Transverse colon (tissue), 4 donors: ENCODE results near the gene DNER. TPM values are rescaled to one million over a fixed set of nuclear protein-coding genes. Genes with fewer than 3 reads are reported as not detected.
"Not testable (repeated sequence)": the region's sequence is repeated elsewhere in the genome, so short reads cannot be mapped to it uniquely, and the experiment has no call there.

Experiments
- DNase-seq: peaks from one replicate; pipeline ENCODE4 v3.0.0-alpha.2; 2019
- H3K27ac ChIP-seq, 4 donors: fragments of 200-600 bp; sonication (generic); 2 replicates each; pipeline ENCODE4 v1.5.1; 2016 to 2018; ENCODE audit warnings: inconsistent platforms in 4 of 4
- H3K27me3 ChIP-seq: fragments of 200-600 bp; sonication (generic); 2 replicates; pipeline ENCODE4 v1.5.1; 2017; ENCODE audit warnings: inconsistent platforms
- H3K36me3 ChIP-seq, 4 donors: fragments of 200-600 bp; sonication (generic); 2 replicates each; pipeline ENCODE4 v1.5.1; 2017 to 2019; ENCODE audit warnings: inconsistent platforms in 4 of 4
- H3K4me1 ChIP-seq, 4 donors: fragments of 200-600 bp; sonication (generic); 2 replicates each; pipeline ENCODE4 v1.5.1; 2017 to 2020; ENCODE audit warnings: inconsistent platforms in 4 of 4
- H3K4me3 ChIP-seq, 4 donors: fragments of 200-600 bp; sonication (generic); 1 replicate in 1 of 4; 2 replicates in 3 of 4; pipeline versions ENCODE4 v1.5.1 to v1.6.1; 2017 to 2019; ENCODE audit warnings: inconsistent platforms in 4 of 4
- H3K9me3 ChIP-seq, 2 donors: fragments of 200-600 bp; sonication (generic); 2 replicates each; pipeline ENCODE4 v1.5.1; 2017 to 2019; ENCODE audit warnings: inconsistent platforms in 2 of 2
- EP300 ChIP-seq: sonication (generic); formaldehyde crosslinking; IDR thresholded peaks from one replicate; pipeline ENCODE4 v1.6.1; 2017; ENCODE audit warnings: antibody characterized with exemption, low read depth
- POLR2A ChIP-seq: fragments of 450-650 bp; IDR thresholded peaks from one replicate; pipeline ENCODE4 v1.6.1; 2016; ENCODE audit warnings: antibody characterized with exemption, mild to moderate bottlenecking, moderate library complexity
- POLR2AphosphoS5 ChIP-seq, 3 donors: sonication (generic); formaldehyde crosslinking; IDR thresholded peaks; one replicate each; pipeline ENCODE4 v1.6.1; 2016; ENCODE audit warnings: antibody characterized with exemption in 3 of 3
- WGBS, 2 donors: methylation state at CpG; one replicate each; pipeline ENCODE4 v1.1.5; 2018; ENCODE audit warnings: low coverage in 1 of 2; 5-methylcytosine and 5-hydroxymethylcytosine counted together
- in situ Hi-C, 4 donors: fragments of 200-750 bp; cut with MboI; loops; one replicate each; pipeline versions ENCODE4 v1.15.0 to v1.15.1; 2017; ENCODE audit warnings: low sequenced_read_pairs in 3 of 4, low pct_ligation_motif_present in 1 of 4, low pct_unique_long_range_greater_than_20kb in 1 of 4
- intact Hi-C: fragments of 100-400 bp; cut with DNase I; formaldehyde crosslinking; loops from one replicate; pipeline ENCODE4 v1.15.1; 2023; ENCODE audit warnings: low total_unique reads
- total RNA-seq, 4 donors: library from RNA; depleted of rRNA; stranded (reverse); fragments of >200 nt; gene quantifications; one replicate each; pipeline ENCODE4 v1.1.0, GENCODE V29; 2016
- TF ChIP-seq, protein P1 (sequence below), 5 experiments: fragments of 200-600 bp in 3 of 5; fragments of 450-650 bp in 2 of 5; sonication (generic) in 3 of 5; IDR thresholded peaks; 1 replicate in 2 of 5; 2 replicates in 3 of 5; pipeline ENCODE4 v1.5.1; 2016 to 2017; ENCODE audit warnings: antibody characterized with exemption in 5 of 5, inconsistent platforms in 3 of 5, mild to moderate bottlenecking in 2 of 5, moderate library complexity in 1 of 5

DNER gene
- total RNA-seq, 4 donors from 2014 or later: 1.9 to 4.9 (median 2.5) TPM

DNA sequence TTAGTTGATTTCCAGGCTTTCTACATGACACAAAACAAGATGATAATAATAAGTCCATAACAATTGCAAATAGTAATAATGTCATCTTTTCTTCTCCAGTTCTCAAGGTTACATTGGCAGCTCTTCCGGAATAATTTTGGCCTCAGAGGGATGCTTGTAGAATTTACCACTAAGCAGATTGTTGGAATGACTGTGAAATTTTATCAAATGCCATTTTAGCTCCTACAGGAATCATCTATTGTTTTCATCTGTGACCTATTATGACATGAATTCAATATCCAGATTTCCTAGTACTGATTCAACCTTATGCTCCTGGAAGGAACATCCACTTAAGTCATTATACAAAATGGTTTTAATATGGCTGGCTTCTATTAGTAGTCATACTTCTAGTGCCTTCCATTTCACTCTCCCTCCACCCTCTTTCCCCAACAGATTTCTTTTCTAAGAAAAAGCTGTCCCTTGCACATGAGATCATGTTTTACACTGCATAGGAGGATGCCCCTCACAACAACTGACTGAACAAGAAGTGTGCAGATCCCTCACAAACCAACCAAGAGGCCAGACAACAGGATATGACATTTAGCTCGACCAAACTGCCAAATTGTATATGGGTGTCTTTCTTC lies 200.0 kb downstream of the DNER start:
- 74 to 77% methylated on average over 2 of the region's 2 CpGs for WGBS, 2 donors
- intact Hi-C loops (no loop called here), in situ Hi-C loops (no loop called here)
- Histone ChIP-seq H3K27me3 (no peaks in the 10 kb centered on the region), H3K4me3 (no peak overlapping the region), H3K4me1 (no peaks in the 10 kb centered on the region), H3K36me3 (no peaks in the 10 kb centered on the region), H3K27ac (no peak overlapping the region), H3K9me3 (no peaks in the 10 kb centered on the region)
- DNase-seq: no peak
- no peak for TF ChIP-seq EP300
- no peak for TF ChIP-seq POLR2AphosphoS5 (IDR thresholded peaks at IDR 0.05)
- no peak for TF ChIP-seq POLR2A
- TF ChIP-seq, protein P1, sequence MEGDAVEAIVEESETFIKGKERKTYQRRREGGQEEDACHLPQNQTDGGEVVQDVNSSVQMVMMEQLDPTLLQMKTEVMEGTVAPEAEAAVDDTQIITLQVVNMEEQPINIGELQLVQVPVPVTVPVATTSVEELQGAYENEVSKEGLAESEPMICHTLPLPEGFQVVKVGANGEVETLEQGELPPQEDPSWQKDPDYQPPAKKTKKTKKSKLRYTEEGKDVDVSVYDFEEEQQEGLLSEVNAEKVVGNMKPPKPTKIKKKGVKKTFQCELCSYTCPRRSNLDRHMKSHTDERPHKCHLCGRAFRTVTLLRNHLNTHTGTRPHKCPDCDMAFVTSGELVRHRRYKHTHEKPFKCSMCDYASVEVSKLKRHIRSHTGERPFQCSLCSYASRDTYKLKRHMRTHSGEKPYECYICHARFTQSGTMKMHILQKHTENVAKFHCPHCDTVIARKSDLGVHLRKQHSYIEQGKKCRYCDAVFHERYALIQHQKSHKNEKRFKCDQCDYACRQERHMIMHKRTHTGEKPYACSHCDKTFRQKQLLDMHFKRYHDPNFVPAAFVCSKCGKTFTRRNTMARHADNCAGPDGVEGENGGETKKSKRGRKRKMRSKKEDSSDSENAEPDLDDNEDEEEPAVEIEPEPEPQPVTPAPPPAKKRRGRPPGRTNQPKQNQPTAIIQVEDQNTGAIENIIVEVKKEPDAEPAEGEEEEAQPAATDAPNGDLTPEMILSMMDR (IDR thresholded peaks at IDR 0.05): no peak

DNA sequence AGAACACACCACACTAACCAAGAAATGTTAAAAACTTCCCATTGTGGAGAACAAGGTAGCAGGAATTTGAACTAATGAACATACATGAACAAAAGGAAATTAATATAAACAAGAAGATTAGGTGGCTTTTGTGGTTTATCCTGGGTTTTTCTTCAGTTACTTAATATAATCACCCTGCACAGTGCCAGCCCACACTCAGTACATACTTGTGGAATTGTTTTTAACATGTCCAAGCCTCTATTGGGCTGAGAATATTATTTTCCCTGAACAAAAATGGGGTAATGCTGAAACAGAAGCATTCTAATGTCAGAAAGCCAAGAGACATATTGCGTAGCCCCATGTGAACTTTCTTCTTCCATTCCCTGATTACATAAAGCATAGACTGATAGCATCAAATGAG lies 202.8 kb downstream of the DNER start:
- Histone ChIP-seq H3K9me3 (no peaks in the 10 kb centered on the region), H3K27ac (no peak overlapping the region), H3K4me3 (no peak overlapping the region), H3K27me3 (no peaks in the 10 kb centered on the region), H3K36me3 (no peaks in the 10 kb centered on the region), H3K4me1 (no peaks in the 10 kb centered on the region)
- in situ Hi-C loops (no loop called here), intact Hi-C loops (no loop called here)
- TF ChIP-seq, protein P1 (IDR thresholded peaks at IDR 0.05): no peak
- TF ChIP-seq POLR2AphosphoS5 (IDR thresholded peaks at IDR 0.05) (no peak), EP300 (no peak)
- WGBS, 2 donors: 91 to 100% methylated on average over 1 of the region's 1 CpG
- no peak for DNase-seq

DNA sequence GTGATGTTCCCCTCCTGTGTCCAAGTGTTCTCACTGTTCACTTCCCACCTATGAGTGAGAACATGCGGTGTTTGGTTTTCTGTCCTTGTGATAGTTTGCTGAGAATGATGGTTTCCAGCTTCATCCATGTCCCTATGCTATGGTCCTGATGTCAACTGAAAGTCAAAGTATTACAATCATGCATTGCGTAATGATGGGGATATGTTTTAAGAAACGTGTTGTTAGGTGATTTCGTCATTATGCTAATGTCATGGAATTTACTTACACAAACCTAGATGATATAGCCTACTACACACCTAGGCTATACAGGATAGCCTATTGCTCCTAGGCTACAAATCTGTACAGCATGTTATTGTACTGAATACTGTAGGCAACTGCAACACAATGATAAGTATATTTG lies 207.7 kb downstream of the DNER start:
- H3K27me3 ChIP-seq, H3K27ac ChIP-seq, H3K36me3 ChIP-seq, in situ Hi-C loops, H3K4me3 ChIP-seq, H3K4me1 ChIP-seq, DNase-seq, intact Hi-C loops, H3K9me3 ChIP-seq: not testable (repeated sequence)
- WGBS, 2 donors: 61 to 67% methylated on average over 4 of the region's 4 CpGs

DNA sequence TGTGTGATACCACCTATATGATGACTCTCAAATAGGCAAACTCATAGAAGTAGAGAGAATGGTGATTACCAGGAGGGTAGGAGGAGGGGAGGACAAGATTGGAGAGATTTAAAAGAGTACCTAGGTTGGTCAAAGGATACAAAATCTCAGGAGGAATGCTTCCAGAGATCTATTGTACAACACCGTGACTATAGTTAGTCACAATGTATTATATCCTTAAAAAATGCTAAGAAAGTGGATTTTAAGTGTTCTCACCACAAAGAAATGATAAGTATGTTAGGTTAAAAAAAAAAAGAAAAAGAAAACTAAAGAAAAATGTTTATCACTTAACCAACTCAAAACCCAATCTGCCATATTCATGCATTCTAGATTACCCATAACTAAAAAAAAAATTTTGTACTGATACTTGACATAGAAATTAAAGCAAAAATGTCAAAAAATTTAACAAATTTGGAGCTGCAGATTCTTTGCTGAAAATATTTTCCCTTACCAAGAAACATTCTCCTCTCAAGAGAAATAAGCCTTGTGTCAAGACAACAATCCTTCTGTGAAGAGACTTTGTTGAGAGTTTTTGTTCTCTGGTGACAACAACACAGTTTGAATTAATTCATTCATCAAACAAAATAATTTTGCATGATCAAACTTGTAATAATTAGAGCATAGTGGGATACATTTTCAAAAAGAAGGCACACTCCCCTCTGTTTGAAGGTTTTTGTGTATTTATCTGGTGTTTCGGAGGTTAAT lies 213.1 kb downstream of the DNER start:
- no peak for DNase-seq
- H3K4me1 ChIP-seq: no peaks in the 10 kb centered on the region
- in situ Hi-C loops (no loop called here), intact Hi-C loops (no loop called here)
- H3K9me3 ChIP-seq: no peaks in the 10 kb centered on the region
- TF ChIP-seq POLR2AphosphoS5 (IDR thresholded peaks at IDR 0.05): no peak
- TF ChIP-seq, protein P1 (IDR thresholded peaks at IDR 0.05): no peak
- no peak for TF ChIP-seq EP300
- H3K27ac ChIP-seq: no peak overlapping the region
- no peaks in the 10 kb centered on the region for H3K27me3 ChIP-seq
- 78 to 94% methylated on average over 2 of the region's 2 CpGs for WGBS, 2 donors
- H3K36me3 ChIP-seq: no peaks in the 10 kb centered on the region
- no peak overlapping the region for H3K4me3 ChIP-seq
